H9 (cell line): ENCODE data around the gene SUV39H2. TPM values are rescaled to one million over a fixed set of nuclear protein-coding genes. Genes with fewer than 3 reads are reported as not detected.

Experiments
- DNase-seq: peaks from one replicate; pipeline ENCODE4 v3.0.0-alpha.2; 2017
- H2AFZ ChIP-seq: one replicate; pipeline ENCODE4 v1.6.1; 2013; ENCODE audit warnings: mild to moderate bottlenecking, low read length, control low read depth, moderate library complexity
- H2AK5ac ChIP-seq: 2 replicates; pipeline ENCODE4 v1.6.1; 2013; ENCODE audit warnings: low read length, control low read depth, mixed read lengths; ENCODE audit not compliant: insufficient read length
- H2BK120ac ChIP-seq: one replicate; pipeline ENCODE4 v1.6.1; 2013; ENCODE audit warnings: low read depth, mild to moderate bottlenecking, low read length, control low read depth, inconsistent platforms; ENCODE audit not compliant: poor library complexity, severe bottlenecking
- H2BK12ac ChIP-seq: 2 replicates; pipeline ENCODE4 v1.6.1; 2013; ENCODE audit warnings: low read length, control low read depth, mixed read lengths, low read depth; ENCODE audit not compliant: insufficient read length
- H2BK15ac ChIP-seq: 2 replicates; pipeline ENCODE4 v1.6.1; 2013; ENCODE audit warnings: low read depth, low read length, control low read depth
- H2BK20ac ChIP-seq: one replicate; pipeline ENCODE4 v1.6.1; 2013; ENCODE audit warnings: low read depth, mild to moderate bottlenecking, low read length, control low read depth, inconsistent platforms; ENCODE audit not compliant: poor library complexity, severe bottlenecking
- H2BK5ac ChIP-seq: 2 replicates; pipeline ENCODE4 v1.6.1; 2013; ENCODE audit warnings: low read length, control low read depth, mixed read lengths; ENCODE audit not compliant: insufficient read length
- H3K14ac ChIP-seq: 2 replicates; pipeline ENCODE4 v1.6.1; 2013; ENCODE audit warnings: low read length, control low read depth; ENCODE audit not compliant: insufficient read depth
- H3K18ac ChIP-seq: 2 replicates; pipeline ENCODE4 v1.6.1; 2013; ENCODE audit warnings: low read depth, mild to moderate bottlenecking, mixed read lengths, low read length, control low read depth; ENCODE audit not compliant: insufficient read length
- H3K23ac ChIP-seq: 2 replicates; pipeline ENCODE4 v1.6.1; 2013; ENCODE audit warnings: low read length, control low read depth, mixed read lengths, low read depth; ENCODE audit not compliant: insufficient read length
- H3K23me2 ChIP-seq: 2 replicates; pipeline ENCODE4 v1.6.1; 2013; ENCODE audit warnings: low read depth, mild to moderate bottlenecking, mixed read lengths, low read length, control low read depth; ENCODE audit not compliant: insufficient read length, poor library complexity, severe bottlenecking
- H3K27ac ChIP-seq: 2 replicates; pipeline ENCODE4 v1.5.1; 2013; ENCODE audit warnings: low read length, control low read depth, mixed read lengths, low read depth; ENCODE audit not compliant: insufficient read length
- H3K27me3 ChIP-seq: 2 replicates; pipeline ENCODE4 v1.6.1; 2013; ENCODE audit warnings: low read length, control low read depth, inconsistent platforms; ENCODE audit not compliant: insufficient read depth
- H3K4ac ChIP-seq: 2 replicates; pipeline ENCODE4 v1.6.1; 2013; ENCODE audit warnings: low read depth, mild to moderate bottlenecking, control low read depth, inconsistent platforms, low read length, moderate library complexity
- H3K4me1 ChIP-seq: 2 replicates; pipeline ENCODE4 v1.6.1; 2013; ENCODE audit warnings: low read length, control low read depth, inconsistent platforms; ENCODE audit not compliant: insufficient read depth
- H3K4me2 ChIP-seq: 2 replicates; pipeline ENCODE4 v1.6.1; 2013; ENCODE audit warnings: low read length, control low read depth, mixed read lengths; ENCODE audit not compliant: insufficient read length, insufficient read depth
- H3K56ac ChIP-seq: 2 replicates; pipeline ENCODE4 v1.6.1; 2013; ENCODE audit warnings: low read depth, mild to moderate bottlenecking, mixed read lengths, low read length, control low read depth; ENCODE audit not compliant: insufficient read length
- H3K79me1 ChIP-seq: 2 replicates; pipeline ENCODE4 v1.6.1; 2013; ENCODE audit warnings: low read depth, mild to moderate bottlenecking, moderate library complexity, low read length, control low read depth, inconsistent platforms; ENCODE audit not compliant: insufficient read depth, poor library complexity, severe bottlenecking
- H3K79me2 ChIP-seq: 2 replicates; pipeline ENCODE4 v1.6.1; 2013; ENCODE audit warnings: low read length, control low read depth, inconsistent platforms; ENCODE audit not compliant: insufficient read depth
- H3K9ac ChIP-seq: 2 replicates; pipeline ENCODE4 v1.6.1; 2013; ENCODE audit warnings: low read length, control low read depth, mixed read lengths; ENCODE audit not compliant: insufficient read length; ENCODE audit errors: extremely low read depth
- H3K9me3 ChIP-seq: one replicate; pipeline ENCODE4 v1.6.1; 2013; ENCODE audit warnings: low read depth, low read length, inconsistent platforms; ENCODE audit not compliant: control insufficient read depth
- H3T11ph ChIP-seq: one replicate; pipeline ENCODE4 v1.6.1; 2013; ENCODE audit warnings: mild to moderate bottlenecking, low read length, control low read depth, inconsistent platforms
- H4K20me1 ChIP-seq: one replicate; pipeline ENCODE4 v1.6.1; 2013; ENCODE audit not compliant: control insufficient read depth, insufficient read length, insufficient read depth
- H4K5ac ChIP-seq: 2 replicates; pipeline ENCODE4 v1.6.1; 2013; ENCODE audit warnings: low read depth, mild to moderate bottlenecking, mixed read lengths, low read length, control low read depth; ENCODE audit not compliant: insufficient read length
- H4K8ac ChIP-seq: replicated peaks from 2 replicates; pipeline ENCODE4 v1.6.1; 2013; ENCODE audit warnings: low read length, control low read depth, mixed read lengths, low read depth; ENCODE audit not compliant: insufficient read length
- H4K91ac ChIP-seq: 2 replicates; pipeline ENCODE4 v1.6.1; 2013; ENCODE audit warnings: low read depth, mild to moderate bottlenecking, moderate library complexity, mixed read lengths, low read length, control low read depth; ENCODE audit not compliant: insufficient read length
- H3K27ac Mint-ChIP-seq, 3 experiments: 2 replicates in 2 of 3; 3 replicates in 1 of 3; pipeline ENCODE4 v1.8.0; 2020 to 2021; ENCODE audit warnings: mixed read lengths in 3 of 3, mild to moderate bottlenecking in 1 of 3, moderate library complexity in 1 of 3
- H3K27me3 Mint-ChIP-seq: 2 replicates; pipeline ENCODE4 v1.8.0; 2021; ENCODE audit warnings: low read depth, mild to moderate bottlenecking, moderate library complexity, mixed read lengths
- H3K36me3 Mint-ChIP-seq, 3 experiments: 2 replicates in 2 of 3; 3 replicates in 1 of 3; pipeline ENCODE4 v1.8.0; 2020 to 2021; ENCODE audit warnings: low read depth in 3 of 3, mixed read lengths in 3 of 3; ENCODE audit not compliant: insufficient read depth in 1 of 3
- H3K4me1 Mint-ChIP-seq, 2 experiments: 2 replicates each; pipeline ENCODE4 v1.8.0; 2020; ENCODE audit warnings: mixed read lengths in 2 of 2
- H3K4me3 Mint-ChIP-seq, 2 experiments: 2 replicates in 1 of 2; 3 replicates in 1 of 2; pipeline ENCODE4 v1.8.0; 2020 to 2021; ENCODE audit warnings: mild to moderate bottlenecking in 2 of 2, mixed read lengths in 2 of 2, moderate library complexity in 1 of 2
- H3K9me3 Mint-ChIP-seq, 2 experiments: 2 replicates in 1 of 2; 3 replicates in 1 of 2; pipeline ENCODE4 v1.8.0; 2020; ENCODE audit warnings: mild to moderate bottlenecking in 2 of 2, mixed read lengths in 2 of 2, moderate library complexity in 1 of 2
- WGBS: extraction: QIAGEN DNeasy Blood & Tissue Kit; methylation state at CpG from one replicate; pipeline ENCODE4 v1.1.7; 2013; ENCODE audit warnings: missing lambda C conversion rate, low lambda C conversion rate, mixed read lengths; ENCODE audit not compliant: insufficient read length; ENCODE audit errors: extremely low coverage; 5-methylcytosine and 5-hydroxymethylcytosine counted together
- total RNA-seq: library from RNA; stranded (reverse); gene quantifications from 2 replicates; pipeline ENCODE4 v1.2.1, GENCODE V29; 2021
- TF ChIP-seq, protein P1 (sequence below): fragments of 200-600 bp; sonication (generic); conservative IDR thresholded peaks from 3 replicates; pipeline ENCODE4 v1.8.0; 2021; ENCODE audit warnings: antibody characterized with exemption, mild to moderate bottlenecking

Gene SUV39H2
- total RNA-seq, 1 experiment from 2014 or later, result 59.7 TPM

DNA sequence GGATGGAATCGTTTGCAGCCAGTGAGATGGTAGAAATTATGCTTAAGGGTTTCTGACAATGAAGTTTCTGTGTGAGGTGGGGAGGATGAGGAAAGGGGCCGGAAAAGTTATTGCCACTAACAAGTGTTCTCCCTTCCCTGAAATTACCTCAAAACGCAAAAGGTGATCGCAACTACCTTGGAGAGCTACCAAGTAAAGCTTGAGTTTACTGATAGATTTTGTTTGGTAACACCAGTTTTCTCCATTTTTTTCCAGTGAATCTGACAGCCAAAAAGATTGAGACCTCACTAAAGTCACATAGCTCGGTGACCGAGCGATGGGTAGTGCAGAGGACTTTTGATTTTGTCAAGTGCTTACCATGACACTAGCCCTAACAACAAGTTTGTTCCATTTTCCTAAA lies 1.6 kb downstream of the SUV39H2 start:
- Histone ChIP-seq H4K5ac (no peak overlapping the region), H3K18ac (no peak overlapping the region), H3K4me1 (peaks cover 9% of the 10 kb centered on the region; the same call in 1 of the 2 replicates), H2AK5ac (no peak overlapping the region), H3K9ac (peak overlapping the region; percentile 90), H4K91ac (no peak overlapping the region), H3K4me2 (peak overlapping the region; percentile 93), H2BK15ac (no peak overlapping the region), H3K14ac (no peak overlapping the region), H4K20me1 (no peaks in the 10 kb centered on the region), H3K23ac (no peak overlapping the region), H2BK20ac (no peak overlapping the region), H3K9me3 (no peaks in the 10 kb centered on the region), H3T11ph (no peak overlapping the region), H3K23me2 (peaks cover 4% of the 10 kb centered on the region), H3K79me2 (peaks cover 40% of the 10 kb centered on the region; the same call in 1 of the 2 replicates), H3K79me1 (peaks cover 2% of the 10 kb centered on the region), H2AFZ (no peak overlapping the region), H3K4ac (no peak overlapping the region), H3K27ac (no peak overlapping the region), H3K27me3 (no peaks in the 10 kb centered on the region), H3K56ac (no peak overlapping the region), H2BK120ac (no peak overlapping the region), H2BK5ac (no peak overlapping the region), H4K8ac (no peak overlapping the region), H2BK12ac (no peak overlapping the region)
- H3K4me3 Mint-ChIP-seq, result peak overlapping the region; percentile 99
- peaks cover 15 to 21% (median 17%) of the 10 kb centered on the region in 3 experiments; a peak in 6 of 7 replicates for H3K36me3 Mint-ChIP-seq
- H3K9me3 Mint-ChIP-seq, result no peaks in the 10 kb centered on the region; a peak in 1 of 5 replicates
- H3K4me1 Mint-ChIP-seq, result peaks cover 37 to 41% of the 10 kb centered on the region in 2 experiments
- WGBS, result no CpG with 5 or more reads among the region's 7 CpGs
- peak overlapping the region in 2 of 3 experiments; percentile 18 to 98; a peak in 3 of 7 replicates for H3K27ac Mint-ChIP-seq
- TF ChIP-seq, protein P1, sequence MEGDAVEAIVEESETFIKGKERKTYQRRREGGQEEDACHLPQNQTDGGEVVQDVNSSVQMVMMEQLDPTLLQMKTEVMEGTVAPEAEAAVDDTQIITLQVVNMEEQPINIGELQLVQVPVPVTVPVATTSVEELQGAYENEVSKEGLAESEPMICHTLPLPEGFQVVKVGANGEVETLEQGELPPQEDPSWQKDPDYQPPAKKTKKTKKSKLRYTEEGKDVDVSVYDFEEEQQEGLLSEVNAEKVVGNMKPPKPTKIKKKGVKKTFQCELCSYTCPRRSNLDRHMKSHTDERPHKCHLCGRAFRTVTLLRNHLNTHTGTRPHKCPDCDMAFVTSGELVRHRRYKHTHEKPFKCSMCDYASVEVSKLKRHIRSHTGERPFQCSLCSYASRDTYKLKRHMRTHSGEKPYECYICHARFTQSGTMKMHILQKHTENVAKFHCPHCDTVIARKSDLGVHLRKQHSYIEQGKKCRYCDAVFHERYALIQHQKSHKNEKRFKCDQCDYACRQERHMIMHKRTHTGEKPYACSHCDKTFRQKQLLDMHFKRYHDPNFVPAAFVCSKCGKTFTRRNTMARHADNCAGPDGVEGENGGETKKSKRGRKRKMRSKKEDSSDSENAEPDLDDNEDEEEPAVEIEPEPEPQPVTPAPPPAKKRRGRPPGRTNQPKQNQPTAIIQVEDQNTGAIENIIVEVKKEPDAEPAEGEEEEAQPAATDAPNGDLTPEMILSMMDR, result no peak
- no peaks in the 10 kb centered on the region for H3K27me3 Mint-ChIP-seq
- no peak for DNase-seq
